Right lobe of liver (tissue), 6 donors: ENCODE data around the gene TTC28. TPM values are rescaled to one million over a fixed set of nuclear protein-coding genes. Genes with fewer than 3 reads are reported as not detected.

Experiments used
- ATAC-seq, 4 donors: fragments of 200-7000 bp; cut with Tn5 transposase; one replicate each; pipeline ENCODE4 v1.9.1; 2020; ENCODE audit warnings: mild to moderate bottlenecking in 4 of 4, moderate library complexity in 4 of 4
- DNase-seq, 3 donors: peaks; one replicate each; pipeline ENCODE4 v3.0.0-alpha.2; 2020
- H3K27ac ChIP-seq, 3 donors: fragments of 200-600 bp; one replicate each; pipeline ENCODE4 v1.8.0; 2022
- H3K27me3 ChIP-seq, 2 donors: fragments of 200-600 bp; one replicate each; pipeline ENCODE4 v1.8.0; 2022
- H3K36me3 ChIP-seq, 4 donors: fragments of 200-600 bp; sonication (generic) in 1 of 4; one replicate each; pipeline versions ENCODE4 v1.5.1 to v1.8.0; 2017 to 2022; ENCODE audit warnings: control low read depth in 1 of 4
- H3K4me1 ChIP-seq, 4 donors: fragments of 200-600 bp; sonication (generic) in 1 of 4; one replicate each; pipeline versions ENCODE4 v1.5.1 to v1.8.0; 2017 to 2022; ENCODE audit warnings: control low read depth in 1 of 4
- H3K4me3 ChIP-seq, 3 donors: fragments of 200-600 bp; one replicate each; pipeline ENCODE4 v1.8.0; 2022
- H3K9me3 ChIP-seq, 4 donors: fragments of 200-600 bp; sonication (generic) in 1 of 4; one replicate each; pipeline versions ENCODE4 v1.5.1 to v1.8.0; 2017 to 2022; ENCODE audit warnings: control low read depth in 1 of 4
- POLR2A ChIP-seq: fragments of 450-650 bp; IDR thresholded peaks from one replicate; pipeline ENCODE4 v1.6.1; 2017; ENCODE audit warnings: antibody characterized with exemption, mild to moderate bottlenecking
- WGBS: methylation state at CpG from one replicate; pipeline ENCODE4 v1.1.6; 2018; ENCODE audit warnings: low coverage, low lambda C conversion rate; ENCODE audit not compliant: insufficient coverage; ENCODE audit errors: missing lambda C conversion rate; 5-methylcytosine and 5-hydroxymethylcytosine counted together
- intact Hi-C, 2 donors: fragments of 100-400 bp; cut with DNase I; formaldehyde crosslinking; loops; one replicate each; pipeline versions ENCODE4 v1.11.2 to v1.14.1; 2022
- total RNA-seq, 6 experiments: library from RNA; depleted of rRNA in 2 of 6; stranded (reverse); fragments of >200 nt in 2 of 6; fragmentation: NEBNext Ultra II Directional in 3 of 6; extraction: Animal tissue kit (Norgen Biotek cat#: 25700) in 3 of 6; gene quantifications; one replicate each; pipeline versions ENCODE4 v1.1.0 to v1.2.4, GENCODE V29; 2016 to 2023
- TF ChIP-seq, protein P1 (sequence below), 4 donors: fragments of 200-600 bp in 3 of 4; fragments of 450-650 bp in 1 of 4; IDR thresholded peaks; one replicate each; pipeline versions ENCODE4 v1.5.1 to v1.8.0; 2016 to 2022; ENCODE audit warnings: antibody characterized with exemption in 4 of 4, mild to moderate bottlenecking in 2 of 4
- donor health status: DM: no; HTN: yes; CAD: no.
- donor health status: DM: no; HTN: no; CAD: no.
- donor health status: DM: no; HTN: no; CAD: no.
- donor health status: DM: no; HTN: yes; CAD: no.
- donor health status: DM: no; HTN: yes; CAD: no.

Gene TTC28
- total RNA-seq, 6 experiments from 2014 or later: 9.4 to 38.3 (median 15.0) TPM

DNA sequence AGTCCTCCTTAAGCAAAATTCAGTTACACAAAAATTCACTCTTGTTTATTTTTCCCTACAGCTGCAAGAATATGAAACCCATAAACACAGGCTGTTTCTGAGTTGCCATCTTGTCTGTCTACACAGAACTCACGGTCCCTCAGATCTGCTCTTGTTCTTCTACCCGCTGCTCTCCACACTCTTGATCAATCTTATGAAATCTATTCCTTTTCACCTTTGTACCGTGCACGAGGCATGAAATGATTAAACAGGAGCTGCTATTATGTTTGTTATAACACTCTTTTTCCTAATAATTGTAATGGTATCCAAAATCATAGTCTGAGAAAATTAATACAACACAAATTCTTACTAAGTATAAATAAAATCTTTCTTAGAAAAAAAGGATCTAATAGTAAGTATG lies 494.5 kb downstream of the TTC28 start:
- ATAC-seq: peak; percentile 72 to 87 (median 78)
- Histone ChIP-seq H3K27ac (no peak overlapping the region), H3K4me3 (no peak overlapping the region), H3K27me3 (no peaks in the 10 kb centered on the region), H3K4me1 (peaks cover 0 to 9% (median 3%) of the 10 kb centered on the region in 4 donors), H3K9me3 (no peaks in the 10 kb centered on the region), H3K36me3 (no peaks in the 10 kb centered on the region)
- no peak for DNase-seq
- no peak for TF ChIP-seq POLR2A
- TF ChIP-seq, protein P1, sequence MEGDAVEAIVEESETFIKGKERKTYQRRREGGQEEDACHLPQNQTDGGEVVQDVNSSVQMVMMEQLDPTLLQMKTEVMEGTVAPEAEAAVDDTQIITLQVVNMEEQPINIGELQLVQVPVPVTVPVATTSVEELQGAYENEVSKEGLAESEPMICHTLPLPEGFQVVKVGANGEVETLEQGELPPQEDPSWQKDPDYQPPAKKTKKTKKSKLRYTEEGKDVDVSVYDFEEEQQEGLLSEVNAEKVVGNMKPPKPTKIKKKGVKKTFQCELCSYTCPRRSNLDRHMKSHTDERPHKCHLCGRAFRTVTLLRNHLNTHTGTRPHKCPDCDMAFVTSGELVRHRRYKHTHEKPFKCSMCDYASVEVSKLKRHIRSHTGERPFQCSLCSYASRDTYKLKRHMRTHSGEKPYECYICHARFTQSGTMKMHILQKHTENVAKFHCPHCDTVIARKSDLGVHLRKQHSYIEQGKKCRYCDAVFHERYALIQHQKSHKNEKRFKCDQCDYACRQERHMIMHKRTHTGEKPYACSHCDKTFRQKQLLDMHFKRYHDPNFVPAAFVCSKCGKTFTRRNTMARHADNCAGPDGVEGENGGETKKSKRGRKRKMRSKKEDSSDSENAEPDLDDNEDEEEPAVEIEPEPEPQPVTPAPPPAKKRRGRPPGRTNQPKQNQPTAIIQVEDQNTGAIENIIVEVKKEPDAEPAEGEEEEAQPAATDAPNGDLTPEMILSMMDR (IDR thresholded peaks at IDR 0.05): no peak
- WGBS: 21% methylated on average over 4 of the region's 4 CpGs
- intact Hi-C loops: no loop called here

DNA sequence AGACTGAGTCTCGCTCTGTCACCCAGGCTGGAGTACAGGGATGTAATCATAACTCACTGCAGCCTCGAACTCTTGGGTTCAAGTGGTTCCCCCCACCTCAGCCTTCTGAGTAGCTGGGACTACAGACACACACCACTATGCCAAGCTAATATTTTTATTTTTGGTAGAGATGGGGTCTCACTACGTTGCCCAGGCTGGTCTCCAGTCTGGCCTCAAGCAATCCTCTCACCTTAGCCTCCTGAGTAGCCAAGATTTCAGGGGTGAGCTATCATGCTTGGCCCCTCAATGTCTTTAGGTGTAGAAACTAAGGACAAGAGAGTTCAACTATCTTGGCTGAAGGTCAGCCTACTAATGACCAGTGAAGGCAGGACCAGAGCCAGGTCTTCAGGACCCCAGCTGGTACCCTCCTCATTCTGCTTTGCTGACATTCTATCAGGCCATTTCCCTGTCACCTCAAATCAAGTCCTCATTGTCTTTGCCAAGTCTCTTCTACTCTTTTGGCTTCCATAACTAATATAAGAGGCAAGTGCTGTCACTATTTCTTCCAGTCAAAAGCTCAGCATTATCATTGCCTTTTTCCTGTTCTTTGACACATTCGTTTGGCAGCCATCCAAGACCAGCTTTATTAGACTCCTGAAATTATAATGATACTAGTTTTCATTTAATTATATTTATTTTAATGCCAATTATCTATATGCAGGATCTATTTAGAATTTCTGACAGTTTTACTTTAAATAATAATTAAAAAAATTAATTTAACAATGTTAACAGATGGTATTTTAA lies 496.4 kb downstream of the TTC28 start:
- WGBS: 62% methylated on average over 4 of the region's 4 CpGs
- ATAC-seq: no peak
- H3K4me1 ChIP-seq: peaks cover 0 to 9% (median 3%) of the 10 kb centered on the region in 4 donors
- H3K27me3 ChIP-seq: no peaks in the 10 kb centered on the region
- H3K36me3 ChIP-seq: no peaks in the 10 kb centered on the region
- H3K9me3 ChIP-seq: no peaks in the 10 kb centered on the region
- TF ChIP-seq, protein P1 (IDR thresholded peaks at IDR 0.05): no peak
- TF ChIP-seq POLR2A: no peak
- no peak overlapping the region for H3K4me3 ChIP-seq
- intact Hi-C loops: no loop called here
- no peak overlapping the region for H3K27ac ChIP-seq
- DNase-seq: no peak

DNA sequence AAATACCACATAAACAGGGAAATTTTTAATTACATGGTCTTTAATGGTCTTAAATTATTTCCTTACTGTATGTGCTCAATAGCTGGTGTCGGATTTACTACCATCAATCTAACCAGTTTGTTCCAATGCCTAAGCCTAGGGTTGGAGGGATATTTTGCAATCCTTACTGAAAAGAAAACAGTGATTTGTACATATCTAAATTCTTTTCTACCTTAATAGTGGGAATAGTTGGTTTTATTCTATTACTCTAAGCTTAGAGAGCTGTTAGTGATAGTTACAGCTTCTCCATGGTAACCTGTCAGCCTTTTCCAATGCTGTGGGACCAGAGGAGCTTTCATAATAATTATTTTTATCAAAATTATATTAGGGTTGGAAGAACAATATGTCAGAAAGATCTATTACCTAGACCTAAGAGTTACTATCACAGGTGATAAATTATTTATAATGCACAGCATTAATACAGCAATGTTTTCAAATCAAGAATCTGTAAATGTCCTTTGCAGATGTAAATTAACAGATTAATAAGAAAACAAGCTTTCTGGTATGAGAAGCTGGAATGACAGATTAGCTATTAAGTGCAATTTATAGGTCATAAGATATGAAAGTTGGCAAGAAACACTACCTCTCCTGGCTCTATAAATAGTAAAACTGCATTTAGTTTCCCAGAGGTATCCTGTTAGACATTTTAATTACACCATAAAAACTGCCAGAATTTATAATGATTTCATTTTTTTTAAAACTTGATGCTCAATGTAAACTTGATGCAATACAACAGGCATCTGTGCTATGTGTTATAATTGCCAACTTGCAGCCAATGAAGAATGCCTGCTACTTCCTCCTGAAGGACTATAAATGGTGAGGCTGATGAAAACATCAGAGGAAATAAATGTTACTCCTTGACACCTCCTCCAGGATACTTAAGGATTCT lies 498.6 kb downstream of the TTC28 start:
- intact Hi-C loops: no loop called here
- Histone ChIP-seq H3K27ac (no peak overlapping the region), H3K4me3 (no peak overlapping the region), H3K27me3 (no peaks in the 10 kb centered on the region), H3K4me1 (peaks cover 0 to 9% (median 3%) of the 10 kb centered on the region in 4 donors), H3K9me3 (no peaks in the 10 kb centered on the region), H3K36me3 (no peaks in the 10 kb centered on the region)
- TF ChIP-seq, protein P1 (IDR thresholded peaks at IDR 0.05): no peak
- DNase-seq (no peak), ATAC-seq (no peak)
- 88% methylated on average over 1 of the region's 1 CpG for WGBS

- DNase-seq: peak in 1 of 3 donors; percentile 25
- intact Hi-C loops: no loop called here
- no peaks in the 10 kb centered on the region for H3K27me3 ChIP-seq
- no peak overlapping the region for H3K27ac ChIP-seq
- no peak for TF ChIP-seq POLR2A
- TF ChIP-seq, protein P1 (IDR thresholded peaks at IDR 0.05): no peak
- ATAC-seq: peak in 2 of 4 donors; percentile 25 to 92
- no peaks in the 10 kb centered on the region for H3K36me3 ChIP-seq
- 67% methylated on average over 1 of the region's 4 CpGs for WGBS
- H3K4me3 ChIP-seq: no peak overlapping the region
- H3K4me1 ChIP-seq: no peaks in the 10 kb centered on the region
- no peaks in the 10 kb centered on the region for H3K9me3 ChIP-seq
These were observed 500.2 kb downstream of the TTC28 start for GRCh38 chr22:28179392-28179791.
